Thoracic aorta (tissue), 2 donors: ENCODE measurements around the gene NAT9. TPM values are rescaled to one million over a fixed set of nuclear protein-coding genes. Genes with fewer than 3 reads are reported as not detected.

Experiments
- ATAC-seq: fragments of 150-250 bp; one replicate; pipeline ENCODE4 v1.8.0; 2017; ENCODE audit warnings: low read depth; ENCODE audit not compliant: insufficient number of reproducible peaks, low FRiP score
- DNase-seq: peaks from one replicate; pipeline ENCODE4 v3.0.0-alpha.2; 2020; ENCODE audit warnings: low spot score
- H3K27ac ChIP-seq, 2 donors: fragments of 200-600 bp; sonication (generic); 1 replicate in 1 of 2; 2 replicates in 1 of 2; pipeline ENCODE4 v1.5.1; 2016; ENCODE audit warnings: mild to moderate bottlenecking in 2 of 2, moderate library complexity in 2 of 2
- H3K27me3 ChIP-seq: fragments of 200-600 bp; sonication (generic); replicated peaks from 2 replicates; pipeline ENCODE4 v1.6.0; 2016; ENCODE audit warnings: mild to moderate bottlenecking; ENCODE audit not compliant: insufficient read depth
- H3K36me3 ChIP-seq: fragments of 200-600 bp; sonication (generic); one replicate; pipeline ENCODE4 v1.5.1; 2016
- H3K4me1 ChIP-seq, 2 donors: fragments of 200-600 bp; sonication (generic); 1 replicate in 1 of 2; 2 replicates in 1 of 2; pipeline versions ENCODE4 v1.5.1 to v1.6.0; 2016; ENCODE audit warnings: low read depth in 2 of 2, mild to moderate bottlenecking in 1 of 2; ENCODE audit not compliant: control insufficient read depth in 1 of 2
- H3K4me3 ChIP-seq: fragments of 200-600 bp; sonication (generic); 2 replicates; pipeline ENCODE4 v1.5.1; 2016; ENCODE audit warnings: mild to moderate bottlenecking
- H3K9me3 ChIP-seq: fragments of 200-600 bp; sonication (generic); 2 replicates; pipeline ENCODE4 v1.5.1; 2016
- total RNA-seq, 2 donors: library from RNA; depleted of rRNA; stranded (reverse); fragments of >200 nt; gene quantifications; one replicate each; pipeline versions ENCODE4 v1.1.0 to v1.2.3, GENCODE V29; 2016
- TF ChIP-seq, protein P1 (sequence below): fragments of 200-600 bp; sonication (generic); IDR thresholded peaks from one replicate; pipeline ENCODE4 v1.5.1; 2019; ENCODE audit warnings: antibody characterized with exemption

Gene NAT9
- total RNA-seq, 2 donors from 2014 or later = 37.1 to 39.4 TPM

DNA sequence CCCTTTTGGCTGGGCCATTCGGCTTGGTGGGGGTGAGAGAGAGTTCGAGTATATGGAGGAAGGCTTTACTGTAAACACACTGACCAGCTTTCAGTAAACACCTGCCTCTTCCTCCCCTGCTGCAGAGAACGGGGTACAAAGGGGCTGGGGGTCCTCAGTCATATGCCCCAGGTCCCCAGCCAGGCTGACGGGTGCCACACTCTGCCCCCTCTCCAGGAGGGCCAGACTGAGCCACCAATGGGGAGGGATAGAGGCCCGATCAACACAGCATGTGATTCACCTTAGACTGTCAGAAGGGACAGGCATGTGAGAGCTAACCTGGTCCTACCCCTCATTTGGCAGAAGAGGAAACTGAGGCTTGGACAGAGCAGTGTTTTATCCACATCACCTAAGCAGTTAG is 14.7 kb downstream of the NAT9 start:
- peak overlapping the region in 1 of 2 donors; percentile 23 for H3K27ac ChIP-seq
- no peak overlapping the region for H3K4me3 ChIP-seq
- no peaks in the 10 kb centered on the region for H3K9me3 ChIP-seq
- DNase-seq (no peak), ATAC-seq (no peak)
- no peaks in the 10 kb centered on the region for H3K27me3 ChIP-seq
- TF ChIP-seq, protein P1, sequence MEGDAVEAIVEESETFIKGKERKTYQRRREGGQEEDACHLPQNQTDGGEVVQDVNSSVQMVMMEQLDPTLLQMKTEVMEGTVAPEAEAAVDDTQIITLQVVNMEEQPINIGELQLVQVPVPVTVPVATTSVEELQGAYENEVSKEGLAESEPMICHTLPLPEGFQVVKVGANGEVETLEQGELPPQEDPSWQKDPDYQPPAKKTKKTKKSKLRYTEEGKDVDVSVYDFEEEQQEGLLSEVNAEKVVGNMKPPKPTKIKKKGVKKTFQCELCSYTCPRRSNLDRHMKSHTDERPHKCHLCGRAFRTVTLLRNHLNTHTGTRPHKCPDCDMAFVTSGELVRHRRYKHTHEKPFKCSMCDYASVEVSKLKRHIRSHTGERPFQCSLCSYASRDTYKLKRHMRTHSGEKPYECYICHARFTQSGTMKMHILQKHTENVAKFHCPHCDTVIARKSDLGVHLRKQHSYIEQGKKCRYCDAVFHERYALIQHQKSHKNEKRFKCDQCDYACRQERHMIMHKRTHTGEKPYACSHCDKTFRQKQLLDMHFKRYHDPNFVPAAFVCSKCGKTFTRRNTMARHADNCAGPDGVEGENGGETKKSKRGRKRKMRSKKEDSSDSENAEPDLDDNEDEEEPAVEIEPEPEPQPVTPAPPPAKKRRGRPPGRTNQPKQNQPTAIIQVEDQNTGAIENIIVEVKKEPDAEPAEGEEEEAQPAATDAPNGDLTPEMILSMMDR = no peak
- H3K36me3 ChIP-seq = no peaks in the 10 kb centered on the region
- H3K4me1 ChIP-seq = peaks cover 17 to 39% of the 10 kb centered on the region in 2 donors

DNA sequence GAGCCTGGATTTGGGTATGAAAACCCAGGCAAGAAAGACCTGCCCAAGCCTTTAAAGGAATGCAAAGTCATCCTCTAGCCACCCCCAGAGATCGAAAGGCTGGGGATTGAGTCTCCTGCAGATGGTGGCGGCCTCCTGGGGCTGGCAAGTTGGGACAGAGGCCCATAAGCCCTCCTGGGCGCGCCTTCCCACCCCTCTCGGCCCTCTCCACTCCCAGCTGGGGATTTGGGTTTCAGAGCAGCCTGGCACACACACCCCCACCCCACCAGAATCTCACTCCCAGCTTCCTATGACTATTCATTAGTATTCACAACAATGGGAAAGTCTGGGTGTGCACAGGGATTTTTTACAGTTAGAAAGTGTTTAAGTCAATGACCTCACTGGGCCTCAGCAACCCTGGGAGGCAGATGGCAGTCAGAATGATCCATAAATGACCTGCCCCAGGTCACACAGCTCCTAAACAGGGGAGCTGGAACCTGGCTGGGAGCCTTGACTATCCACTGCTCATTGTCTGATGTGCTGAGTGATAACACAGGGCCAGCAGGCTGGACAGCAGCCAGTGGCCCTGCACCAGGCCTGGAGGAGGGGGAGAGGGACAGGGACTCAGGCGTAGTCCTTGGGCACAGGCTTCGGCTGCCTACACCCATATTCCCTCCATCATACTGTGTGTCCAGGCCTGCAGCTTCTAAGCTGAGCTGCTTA is 15.6 kb downstream of the NAT9 start:
- no peak for ATAC-seq
- TF ChIP-seq, protein P1 = no peak

DNA sequence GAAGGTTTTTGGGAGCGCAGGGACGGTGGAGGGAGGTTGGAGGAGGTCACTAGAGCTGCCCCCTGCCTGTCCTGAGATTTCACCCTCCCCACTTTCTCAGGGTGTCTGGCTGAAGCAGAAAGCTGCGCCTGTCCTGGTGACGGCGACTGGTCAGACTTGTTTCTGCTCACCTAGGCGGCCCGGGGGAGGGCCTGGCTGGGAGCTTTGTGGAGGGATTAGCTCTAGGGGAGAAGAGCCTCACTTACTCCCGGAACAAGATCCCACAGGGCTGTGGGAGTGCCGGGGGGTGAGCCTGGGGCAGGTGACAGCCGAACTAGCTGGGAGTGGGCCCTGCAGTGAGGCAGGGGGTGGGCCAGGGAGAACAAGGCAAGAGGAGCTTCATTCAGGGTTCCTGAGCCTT is 16.2 kb downstream of the NAT9 start:
- peaks cover 17 to 39% of the 10 kb centered on the region in 2 donors for H3K4me1 ChIP-seq
- ATAC-seq (no peak), DNase-seq (no peak)
- H3K4me3 ChIP-seq = no peak overlapping the region
- H3K27me3 ChIP-seq = no peaks in the 10 kb centered on the region
- H3K9me3 ChIP-seq = no peaks in the 10 kb centered on the region
- no peaks in the 10 kb centered on the region for H3K36me3 ChIP-seq
- TF ChIP-seq, protein P1 = no peak
- H3K27ac ChIP-seq = no peak overlapping the region

More for the DNA sequence above, 15.6 kb downstream of the NAT9 start:
- Histone ChIP-seq H3K27me3 (no peaks in the 10 kb centered on the region), H3K9me3 (no peaks in the 10 kb centered on the region), H3K27ac (no peak overlapping the region), H3K4me3 (no peak overlapping the region), H3K36me3 (no peaks in the 10 kb centered on the region), H3K4me1 (peaks cover 17 to 39% of the 10 kb centered on the region in 2 donors)
- DNase-seq = no peak

DNA sequence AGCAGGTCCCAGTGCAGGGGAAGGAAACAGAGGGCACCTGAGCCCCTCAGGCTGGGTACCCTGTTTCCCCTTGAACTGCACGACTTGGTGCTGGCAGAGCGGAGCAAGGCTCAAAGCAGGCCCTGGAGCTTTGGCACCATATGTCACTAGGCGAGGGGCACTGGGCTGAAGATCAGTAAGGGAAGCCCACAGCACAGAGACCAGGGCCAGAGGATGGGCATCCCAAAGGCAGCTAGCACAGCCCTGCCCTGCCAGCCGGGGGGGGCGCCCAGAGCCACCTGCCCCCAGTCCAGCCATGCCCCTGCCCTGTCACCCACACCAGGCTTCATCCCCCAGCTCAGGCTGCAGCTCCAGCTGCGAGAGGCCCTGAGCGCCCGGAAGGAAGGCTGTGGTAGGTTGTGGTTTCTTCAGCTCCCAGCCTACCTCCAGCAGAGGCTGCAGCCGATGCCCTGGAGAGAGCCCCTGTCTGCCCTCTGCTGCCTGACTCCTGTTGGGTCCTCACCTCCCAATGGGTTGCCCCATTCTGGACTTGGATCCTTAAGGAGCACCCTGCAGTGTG is 16.8 kb downstream of the NAT9 start:
- Histone ChIP-seq H3K4me1 (peaks cover 17 to 39% of the 10 kb centered on the region in 2 donors), H3K36me3 (no peaks in the 10 kb centered on the region), H3K9me3 (no peaks in the 10 kb centered on the region), H3K27ac (no peak overlapping the region), H3K4me3 (no peak overlapping the region), H3K27me3 (no peaks in the 10 kb centered on the region)
- TF ChIP-seq, protein P1 = no peak
- DNase-seq (no peak), ATAC-seq (no peak)

DNA sequence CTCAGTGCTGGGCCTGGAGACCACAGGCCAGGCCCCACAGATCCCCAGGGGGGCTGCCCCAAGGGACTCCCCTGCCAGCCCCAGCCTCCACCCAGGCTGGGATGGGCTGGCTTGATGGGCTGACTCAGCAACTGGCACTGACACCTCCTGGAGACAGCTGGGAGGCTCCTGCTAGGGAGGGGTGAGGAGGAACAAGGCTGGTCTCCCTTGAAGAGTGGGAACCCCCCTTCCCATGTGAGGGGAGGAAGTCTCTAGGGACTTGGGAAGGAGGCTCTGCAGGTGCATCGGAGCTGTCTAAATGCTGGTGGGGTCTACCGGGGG is 17.3 kb downstream of the NAT9 start:
- H3K36me3 ChIP-seq = no peaks in the 10 kb centered on the region
- H3K9me3 ChIP-seq = no peaks in the 10 kb centered on the region
- H3K27me3 ChIP-seq = no peaks in the 10 kb centered on the region
- DNase-seq = no peak
- TF ChIP-seq, protein P1 = no peak
- no peak overlapping the region for H3K4me3 ChIP-seq
- no peak overlapping the region for H3K27ac ChIP-seq
- ATAC-seq = no peak
- peaks cover 17 to 39% of the 10 kb centered on the region in 2 donors for H3K4me1 ChIP-seq
